Breast epithelium (tissue), 4 donors: Measurements from ENCODE around the gene SNRPA1. TPM values are rescaled to one million over a fixed set of nuclear protein-coding genes. Genes with fewer than 3 reads are reported as not detected.
"Not testable (repeated sequence)": the region's sequence is repeated elsewhere in the genome, so short reads cannot be mapped to it uniquely, and the experiment has no call there.

Experiments used
- DNase-seq, 2 donors: peaks; one replicate each; pipeline ENCODE4 v3.0.0-alpha.2; 2019; ENCODE audit warnings: low spot score in 2 of 2
- H3K27ac ChIP-seq, 2 donors: fragments of 200-600 bp; sonication (generic) in 1 of 2; one replicate each; pipeline ENCODE4 v1.5.1; 2016 to 2019; ENCODE audit warnings: mild to moderate bottlenecking in 1 of 2
- H3K27me3 ChIP-seq, 2 donors: fragments of 200-600 bp; sonication (generic) in 1 of 2; one replicate each; pipeline versions ENCODE4 v1.5.1 to v1.6.0; 2017 to 2019; ENCODE audit warnings: control low read depth in 1 of 2, mild to moderate bottlenecking in 1 of 2
- H3K36me3 ChIP-seq: fragments of 200-600 bp; one replicate; pipeline ENCODE4 v1.5.1; 2019
- H3K4me1 ChIP-seq, 2 donors: fragments of 200-600 bp; sonication (generic); one replicate each; pipeline ENCODE4 v1.5.1; 2016 to 2019; ENCODE audit warnings: control low read depth in 1 of 2
- H3K4me3 ChIP-seq, 3 donors: fragments of 200-600 bp; sonication (generic); 1 replicate in 2 of 3; 2 replicates in 1 of 3; pipeline ENCODE4 v1.5.1; 2016 to 2019; ENCODE audit warnings: mild to moderate bottlenecking in 3 of 3, moderate library complexity in 2 of 3
- H3K9me3 ChIP-seq, 2 donors: fragments of 200-600 bp; sonication (generic) in 1 of 2; one replicate each; pipeline ENCODE4 v1.5.1; 2016 to 2019; ENCODE audit warnings: control low read depth in 1 of 2
- CTCF ChIP-seq, 3 donors: fragments of 450-650 bp; IDR thresholded peaks; one replicate each; pipeline ENCODE4 v1.5.1; 2016 to 2017; ENCODE audit warnings: antibody characterized with exemption in 3 of 3, mild to moderate bottlenecking in 3 of 3, moderate library complexity in 3 of 3
- POLR2A ChIP-seq: fragments of 450-650 bp; IDR thresholded peaks from one replicate; pipeline ENCODE4 v1.6.1; 2016; ENCODE audit warnings: antibody characterized with exemption, mild to moderate bottlenecking, moderate library complexity
- POLR2AphosphoS5 ChIP-seq, 3 donors: sonication (generic); formaldehyde crosslinking; IDR thresholded peaks; one replicate each; pipeline ENCODE4 v1.6.1; 2017; ENCODE audit warnings: antibody characterized with exemption in 3 of 3
- intact Hi-C: fragments of 100-400 bp; cut with DNase I; formaldehyde crosslinking; loops from one replicate; pipeline ENCODE4 v1.15.1; 2023; ENCODE audit warnings: low total_unique reads
- total RNA-seq, 3 donors: library from RNA; depleted of rRNA; stranded (reverse); fragments of >200 nt; gene quantifications; one replicate each; pipeline ENCODE4 v1.1.0, GENCODE V29; 2016

Gene SNRPA1
- 10 to 100 TPM; 26.4 to 51.1 (median 44.3) TPM for total RNA-seq

GRCh38 chr15:101294731-101295606, at the start of gene SNRPA1:
TSS of gene SNRPA1 (minus strand) at chr15:101295248. CDS start at chr15:101295178, 70 bp downstream.
- TF ChIP-seq CTCF (IDR thresholded peaks at IDR 0.05) (no peak), POLR2A (peak; percentile 87), POLR2AphosphoS5 (IDR thresholded peaks at IDR 0.05) (peak; percentile 85 to 94 (median 93))
- peak within 1 kb of the TSS; percentile 95 to 96 for H3K27ac ChIP-seq
- H3K4me1 ChIP-seq: peaks cover 0 to 15% of the 10 kb centered on the region in 2 donors
- H3K4me3 ChIP-seq: peak within 1 kb of the TSS; percentile 93 to 97 (median 93)
- no peaks in the 10 kb centered on the region for H3K36me3 ChIP-seq
- intact Hi-C loops: no loop called here
- H3K27me3 ChIP-seq: no peaks in the 10 kb centered on the region
- DNase-seq: peak; percentile 96 to 97
- no peaks in the 10 kb centered on the region for H3K9me3 ChIP-seq

- TF ChIP-seq POLR2A (no peak), CTCF (IDR thresholded peaks at IDR 0.05) (no peak), POLR2AphosphoS5 (IDR thresholded peaks at IDR 0.05) (no peak)
- intact Hi-C loops: no loop called here
Observed at GRCh38 chr15:101342056-101342455, 47.0 kb upstream of the SNRPA1 start.

GRCh38 chr15:101338502-101339057, 43.5 kb upstream of the SNRPA1 start:
- DNase-seq: no peak
- Histone ChIP-seq H3K36me3 (no peaks in the 10 kb centered on the region), H3K4me1 (no peaks in the 10 kb centered on the region), H3K27me3 (no peaks in the 10 kb centered on the region), H3K27ac (no peak overlapping the region), H3K9me3 (no peaks in the 10 kb centered on the region), H3K4me3 (no peak overlapping the region)
- TF ChIP-seq CTCF (IDR thresholded peaks at IDR 0.05): no peak
- TF ChIP-seq POLR2A: no peak
- TF ChIP-seq POLR2AphosphoS5 (IDR thresholded peaks at IDR 0.05): no peak
- intact Hi-C loops: no loop called here

More at GRCh38 chr15:101342056-101342455, 47.0 kb upstream of the SNRPA1 start:
- no peak for DNase-seq
- no peak overlapping the region for H3K27ac ChIP-seq
- no peaks in the 10 kb centered on the region for H3K27me3 ChIP-seq
- H3K9me3 ChIP-seq: no peaks in the 10 kb centered on the region
- no peaks in the 10 kb centered on the region for H3K36me3 ChIP-seq
- no peak overlapping the region for H3K4me3 ChIP-seq
- H3K4me1 ChIP-seq: no peaks in the 10 kb centered on the region

GRCh38 chr15:101337976-101338375, 42.9 kb upstream of the SNRPA1 start:
- intact Hi-C loops: no loop called here

GRCh38 chr15:101333907-101334789, 39.1 kb upstream of the SNRPA1 start:
- DNase-seq, intact Hi-C loops, H3K27me3 ChIP-seq, H3K4me1 ChIP-seq, H3K27ac ChIP-seq, H3K36me3 ChIP-seq, H3K9me3 ChIP-seq, H3K4me3 ChIP-seq: not testable (repeated sequence)

More at GRCh38 chr15:101337976-101338375, 42.9 kb upstream of the SNRPA1 start:
- H3K4me1 ChIP-seq: no peaks in the 10 kb centered on the region
- H3K27me3 ChIP-seq: no peaks in the 10 kb centered on the region
- H3K4me3 ChIP-seq: no peak overlapping the region
- DNase-seq: no peak
- H3K27ac ChIP-seq: no peak overlapping the region
- H3K36me3 ChIP-seq: no peaks in the 10 kb centered on the region
- no peaks in the 10 kb centered on the region for H3K9me3 ChIP-seq
- TF ChIP-seq POLR2A (no peak), POLR2AphosphoS5 (IDR thresholded peaks at IDR 0.05) (no peak), CTCF (IDR thresholded peaks at IDR 0.05) (no peak)
